Cortex of kidney (tissue), 1 donor: Measurements from ENCODE around the gene TNK1.
"Not testable (repeated sequence)": the region's sequence is repeated elsewhere in the genome, so short reads cannot be mapped to it uniquely, and the experiment has no call there.

Source experiments
- DNase-seq: peaks from one replicate; lab custom pipeline; 2025; lab: John Stamatoyannopoulos, UW

TNK1 gene

DNA sequence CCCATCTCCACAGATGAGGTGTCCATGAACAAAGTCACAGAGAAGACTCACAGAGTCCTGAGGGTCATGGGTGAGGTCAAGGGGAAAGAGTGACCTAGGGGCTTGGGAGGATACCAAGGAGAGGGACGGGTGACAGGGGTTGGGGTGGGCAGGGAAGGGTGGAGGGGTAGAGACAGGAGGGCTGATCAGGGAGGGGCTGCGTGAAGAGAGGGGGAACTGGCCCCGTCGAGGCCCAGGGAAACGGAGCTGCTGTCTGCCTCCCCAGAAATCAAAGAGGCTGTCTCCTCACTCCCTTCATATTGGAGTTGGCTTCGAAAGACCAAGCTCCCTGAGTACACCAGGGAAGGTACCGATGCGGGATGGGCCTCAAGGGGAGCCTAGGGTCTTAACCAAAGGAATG lies 25.3 kb upstream of the TNK1 start:
- no peak for DNase-seq

DNA sequence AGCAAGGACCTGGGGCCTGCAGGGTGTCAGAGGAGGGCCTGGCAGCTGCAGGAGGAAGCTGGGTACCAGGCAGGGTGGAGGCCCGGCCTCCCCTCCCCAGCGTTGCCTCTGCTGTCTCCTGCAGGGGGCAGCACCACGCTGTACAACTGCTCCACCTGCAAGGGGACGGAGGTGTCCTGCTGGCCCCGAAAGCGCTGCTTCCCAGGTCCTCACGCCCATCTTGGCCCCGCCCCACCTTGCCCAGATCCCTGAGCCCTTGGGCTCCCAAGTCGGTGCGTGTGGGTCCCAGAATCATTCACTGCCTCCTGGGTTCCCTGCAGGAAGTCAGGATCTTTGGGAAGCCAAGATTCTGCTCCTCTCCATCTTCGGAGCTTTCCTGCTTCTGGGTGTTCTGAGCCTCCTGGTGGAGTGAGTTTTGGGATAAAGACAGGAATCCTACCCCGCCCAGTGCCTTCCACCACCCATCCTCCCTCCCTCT lies 24.8 kb upstream of the TNK1 start:
- DNase-seq: no peak

DNA sequence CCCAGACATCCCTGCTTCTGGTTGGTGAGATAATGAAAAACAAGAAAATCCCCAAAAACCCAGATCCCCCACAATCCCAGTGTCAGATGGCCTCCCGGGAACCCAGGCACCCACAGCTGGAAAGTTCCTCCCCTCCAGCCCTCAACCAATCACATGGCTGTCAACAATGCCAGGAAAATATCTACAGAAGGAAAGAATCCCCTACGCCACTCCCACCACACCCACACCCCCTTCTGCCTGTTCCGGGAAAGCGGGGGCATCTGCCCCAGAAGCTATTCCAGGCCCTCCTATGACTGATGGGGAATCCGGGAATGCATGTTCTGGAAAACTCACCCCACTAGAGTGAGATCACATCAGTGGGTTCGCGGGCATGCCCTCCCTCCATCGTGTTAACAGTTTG lies 24.1 kb upstream of the TNK1 start:
- DNase-seq: no peak

DNA sequence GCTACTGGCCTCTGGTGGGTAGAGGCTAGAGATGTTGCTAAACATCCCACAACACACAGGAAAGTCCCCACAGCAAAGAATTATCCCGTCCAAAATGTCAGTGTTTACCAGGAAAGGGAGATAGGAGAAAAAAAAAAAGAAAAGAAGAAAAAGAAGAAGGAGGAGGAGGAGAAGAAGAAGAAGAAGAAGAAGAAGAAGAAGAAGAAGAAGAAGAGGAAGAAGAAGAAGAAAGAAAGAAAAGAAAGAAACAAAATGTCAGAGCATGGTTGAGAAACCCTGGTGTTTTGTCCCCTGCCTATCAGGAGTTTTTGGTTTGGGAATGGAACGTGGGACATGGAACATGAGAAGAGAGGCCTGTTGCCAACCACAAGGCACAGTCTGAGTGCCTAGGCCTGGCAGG lies 23.5 kb upstream of the TNK1 start:
- DNase-seq: no peak

DNA sequence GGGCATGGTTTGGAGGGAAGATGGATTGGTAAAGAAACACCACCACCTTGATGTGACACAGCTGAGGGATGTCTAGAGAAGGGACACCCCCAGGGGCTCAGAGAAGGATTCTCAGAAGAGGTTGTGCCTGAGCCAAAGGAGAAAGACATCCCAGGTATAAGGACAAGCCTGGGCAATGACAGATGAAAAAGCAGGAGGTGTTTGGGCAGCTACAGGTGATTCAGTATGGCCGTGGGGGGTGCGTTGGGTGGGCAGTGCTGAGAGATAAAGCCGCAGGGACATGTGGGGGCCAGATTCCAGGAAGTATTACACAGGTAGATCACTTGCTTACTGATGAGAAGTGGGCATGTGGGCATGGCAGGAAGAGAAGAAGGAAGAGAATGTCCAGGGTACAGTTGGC lies 19.0 kb upstream of the TNK1 start:
- DNase-seq: no peak

DNA sequence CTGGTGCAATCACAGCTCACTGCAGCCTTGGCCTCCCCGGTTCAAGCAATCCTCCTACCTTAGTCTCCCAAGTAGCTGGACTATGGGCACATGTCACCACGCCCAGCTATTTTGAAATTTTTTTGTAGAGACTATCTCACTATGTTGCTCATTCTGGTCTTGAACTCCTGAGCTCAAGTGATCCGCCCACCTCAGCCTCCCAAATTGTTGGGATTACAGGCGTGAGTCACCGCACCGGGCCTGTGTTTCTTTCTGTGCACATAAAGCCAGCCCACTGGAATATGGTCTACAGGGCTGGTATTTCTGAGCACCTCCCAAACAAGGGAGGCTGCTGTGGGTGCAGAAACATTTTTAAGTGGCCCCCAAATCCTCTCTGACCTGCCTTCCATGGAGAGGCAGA lies 17.6 kb upstream of the TNK1 start:
- no peak for DNase-seq

DNA sequence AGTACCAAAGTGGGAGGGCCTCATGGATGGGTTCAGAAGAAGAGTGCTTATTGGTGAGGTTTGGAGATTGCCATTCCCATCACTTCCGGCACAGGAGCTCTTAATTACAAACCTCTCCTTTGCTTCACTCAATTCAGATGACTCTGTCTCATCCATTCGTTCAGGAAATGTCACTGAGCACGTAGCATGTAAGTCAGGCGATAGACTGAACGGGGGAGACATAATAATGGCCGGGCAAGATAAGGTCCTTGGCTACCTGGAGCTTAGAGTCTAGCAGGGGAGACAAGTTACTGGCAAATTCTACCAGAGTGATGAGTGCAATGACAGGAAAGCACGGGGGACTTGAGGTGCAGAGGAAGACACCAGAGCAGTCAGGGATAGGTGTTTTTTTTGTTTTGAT lies 14.9 kb upstream of the TNK1 start:
- not testable (repeated sequence) for DNase-seq

DNA sequence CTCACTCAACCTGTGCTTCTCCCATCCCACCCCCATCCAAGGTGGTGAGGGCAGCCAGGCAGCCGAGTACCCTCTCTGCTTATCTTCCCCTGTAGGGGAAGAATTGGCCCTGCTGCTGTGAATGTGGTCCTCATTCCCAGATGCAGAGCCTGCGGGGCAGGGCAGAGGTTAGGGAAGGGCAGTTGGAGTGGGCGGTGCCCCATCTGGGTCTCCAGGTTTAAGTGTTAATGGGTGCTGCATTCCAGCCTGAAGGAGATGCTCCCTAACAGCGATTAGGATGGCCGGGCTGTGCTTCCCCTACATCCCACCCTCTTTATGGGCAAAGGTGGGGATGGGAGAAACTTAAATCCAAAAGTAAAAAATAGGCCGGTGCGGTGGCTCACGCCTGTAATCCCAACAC lies 13.8 kb upstream of the TNK1 start:
- DNase-seq: no peak

DNA sequence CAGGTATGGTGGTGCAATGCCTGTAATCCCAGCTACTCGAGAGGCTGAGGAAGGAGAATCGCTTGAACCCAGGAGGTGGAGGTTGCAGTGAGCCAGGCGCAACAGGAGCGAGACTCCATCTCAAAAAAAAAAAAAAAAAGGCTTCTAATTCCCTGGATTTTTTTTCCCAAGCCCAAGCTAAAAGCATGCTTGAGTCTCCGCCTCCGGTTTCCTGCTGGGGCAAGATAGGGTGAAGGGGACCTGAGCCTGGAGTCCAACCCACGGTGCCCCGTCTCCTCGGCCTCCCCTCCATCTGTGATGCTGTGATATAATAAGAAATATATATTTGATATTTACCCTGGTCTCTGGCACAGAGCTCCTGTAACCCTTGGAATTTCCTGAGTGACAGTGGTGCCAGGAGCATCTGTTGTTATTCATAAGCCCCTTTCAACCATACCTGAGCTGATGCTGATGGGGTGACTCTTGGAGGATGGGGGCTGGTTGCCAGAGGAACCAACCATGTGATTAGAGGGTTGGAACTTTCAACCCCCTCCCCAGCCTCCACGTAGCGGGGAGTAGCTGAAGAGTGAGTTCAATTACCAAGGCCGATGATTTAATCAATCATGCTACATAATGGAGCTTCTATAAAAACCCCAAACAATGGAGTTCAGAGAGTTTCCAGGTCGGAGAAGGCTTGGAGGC lies 12.8 kb upstream of the TNK1 start:
- no peak for DNase-seq

DNA sequence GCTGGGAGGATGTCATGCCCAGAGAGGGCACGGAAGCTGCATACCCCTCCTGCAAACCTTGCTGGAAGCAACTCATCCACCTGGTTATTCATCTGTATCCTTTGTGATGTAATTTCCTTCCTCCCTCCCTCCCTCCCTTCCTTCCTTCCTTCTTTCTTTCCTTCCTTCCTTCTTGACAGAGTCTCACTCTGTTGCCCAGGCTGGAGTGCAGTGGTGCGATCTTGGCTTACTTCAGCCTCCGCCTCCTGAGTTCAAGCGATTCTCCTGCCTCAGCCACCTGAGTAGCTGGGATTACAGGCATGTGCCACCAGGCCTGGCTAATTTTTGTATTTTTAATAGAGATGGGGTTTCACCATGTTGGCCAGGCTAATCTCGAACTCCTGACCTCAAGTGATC lies 12.3 kb upstream of the TNK1 start:
- DNase-seq: not testable (repeated sequence)

DNA sequence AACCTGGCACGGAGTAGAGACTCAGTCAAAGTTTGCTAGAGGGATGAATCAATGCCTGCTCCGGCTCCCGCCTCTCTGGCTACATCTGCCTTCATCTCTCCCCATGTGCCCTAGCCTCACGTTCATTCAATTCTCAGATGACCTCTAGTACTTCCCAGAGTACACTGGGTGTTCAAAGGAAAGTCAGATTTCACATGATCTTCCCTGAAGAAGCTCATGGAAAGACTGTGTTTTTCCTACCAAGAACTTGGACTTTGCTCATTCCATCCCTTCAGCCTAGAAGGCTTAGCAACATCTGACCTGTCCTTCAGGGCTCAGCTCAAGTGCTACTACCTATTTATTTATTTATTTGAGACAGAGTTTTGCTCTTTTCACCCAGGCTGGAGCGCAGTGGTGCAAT lies 11.1 kb upstream of the TNK1 start:
- no peak for DNase-seq

DNA sequence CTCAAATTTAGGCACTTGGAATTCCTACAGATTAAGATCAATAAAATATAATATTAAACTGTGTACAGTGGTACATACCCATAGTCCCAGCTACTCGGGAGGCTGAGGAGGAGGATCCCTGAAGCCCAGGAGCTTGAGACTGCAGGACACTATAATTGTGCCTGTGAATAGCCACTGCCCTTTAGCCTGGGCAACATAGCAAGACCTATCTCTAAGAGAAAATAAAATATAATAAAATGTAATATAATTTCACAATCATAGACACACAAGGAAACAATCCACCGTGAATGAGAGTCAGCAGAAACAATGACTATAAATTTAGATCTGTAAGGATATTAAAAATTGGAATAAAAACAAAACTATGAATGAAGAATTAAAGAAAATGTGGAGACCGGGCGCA lies 10.0 kb upstream of the TNK1 start:
- no peak for DNase-seq

DNA sequence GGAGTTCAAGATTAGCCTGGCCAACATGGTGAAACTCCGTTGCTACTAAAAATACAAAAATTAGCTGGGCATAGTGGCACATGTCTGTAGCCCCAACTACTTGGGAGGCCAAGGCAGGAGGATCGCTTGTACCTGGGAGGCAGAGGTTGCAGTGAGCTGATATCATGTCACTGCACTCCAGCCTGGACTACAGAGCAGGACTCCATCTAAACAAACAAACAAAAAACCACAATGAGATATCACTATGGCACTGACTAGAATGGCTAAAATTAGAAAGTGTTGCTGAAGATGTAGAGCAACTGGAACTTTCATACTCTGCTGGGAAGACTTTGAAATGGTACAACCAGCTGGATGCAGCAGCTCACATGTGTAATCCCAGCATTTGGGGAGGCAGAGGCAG lies 6.5 kb upstream of the TNK1 start:
- no peak for DNase-seq

DNA sequence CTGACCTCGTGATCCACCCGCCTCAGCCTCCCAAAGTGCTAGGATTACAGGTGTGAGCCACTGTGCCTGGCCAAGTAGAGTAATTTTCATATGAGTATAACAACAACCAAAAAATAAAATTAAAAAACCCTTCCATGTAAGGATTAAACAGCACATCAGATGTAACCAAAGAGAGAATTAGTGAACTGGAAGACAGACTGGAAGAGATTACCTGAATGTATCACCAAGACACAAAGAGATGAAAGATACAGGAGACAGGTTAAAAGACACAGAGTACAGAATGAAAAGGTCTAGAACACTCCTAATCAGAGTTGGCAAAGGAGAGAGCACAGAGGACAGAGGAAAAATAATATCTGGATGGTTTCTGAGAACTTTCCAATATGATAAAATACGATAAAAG lies 1.8 kb upstream of the TNK1 start:
- no peak for DNase-seq

DNA sequence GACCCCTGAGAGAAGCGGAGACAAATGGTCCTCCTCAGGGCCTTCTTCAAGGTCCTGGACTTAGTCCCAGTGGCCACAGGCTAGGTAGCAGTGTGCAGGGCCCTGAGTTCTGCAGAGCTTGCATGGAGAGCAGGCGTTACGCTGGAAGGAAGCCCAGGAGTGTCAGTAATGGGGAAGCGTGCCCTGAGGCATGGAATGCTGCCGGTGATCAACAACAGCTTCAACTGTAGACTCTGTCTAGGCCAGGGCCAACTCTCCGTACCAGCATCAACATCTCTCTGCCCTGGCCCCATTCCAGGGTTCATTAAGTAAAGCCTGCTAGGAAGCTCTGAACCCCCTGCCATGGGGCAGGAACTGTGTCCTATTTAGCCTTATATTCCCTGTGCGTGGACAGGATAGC lies 568 bp upstream of the TNK1 start:
- no peak for DNase-seq

DNA sequence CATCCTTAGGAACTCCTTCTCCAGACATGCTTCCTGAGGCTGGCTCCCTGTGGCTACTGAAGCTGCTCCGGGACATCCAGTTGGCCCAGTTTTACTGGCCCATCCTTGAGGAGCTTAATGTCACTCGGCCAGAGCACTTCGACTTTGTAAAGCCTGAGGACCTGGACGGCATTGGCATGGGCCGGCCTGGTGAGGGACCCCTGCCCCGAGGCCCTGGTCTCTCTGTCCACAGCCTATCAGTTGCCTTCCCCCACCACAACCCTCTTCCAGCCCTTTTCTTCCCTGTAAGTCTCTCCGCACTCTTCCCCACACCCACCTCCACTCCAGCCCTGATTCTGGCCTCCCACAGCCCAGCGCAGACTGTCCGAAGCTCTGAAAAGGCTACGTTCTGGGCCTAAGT lies 2.0 kb downstream of the TNK1 start:
- DNase-seq: no peak

DNA sequence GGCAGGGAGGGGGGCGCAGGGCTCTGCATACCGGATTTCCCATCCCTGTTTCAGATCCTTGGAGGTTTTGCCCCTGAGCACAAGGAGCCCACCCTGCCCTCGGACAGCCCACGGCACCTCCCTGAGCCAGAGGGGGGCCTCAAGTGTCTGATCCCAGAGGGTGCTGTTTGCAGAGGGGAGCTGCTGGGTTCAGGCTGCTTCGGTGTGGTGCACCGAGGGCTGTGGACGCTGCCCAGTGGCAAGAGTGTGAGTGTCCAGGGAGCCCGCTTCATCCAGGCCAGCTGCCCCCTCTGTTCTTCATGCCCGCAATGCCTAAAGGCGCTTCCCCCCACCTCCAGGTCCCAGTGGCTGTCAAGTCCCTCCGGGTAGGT lies 2.5 kb downstream of the TNK1 start:
- no peak for DNase-seq

DNA sequence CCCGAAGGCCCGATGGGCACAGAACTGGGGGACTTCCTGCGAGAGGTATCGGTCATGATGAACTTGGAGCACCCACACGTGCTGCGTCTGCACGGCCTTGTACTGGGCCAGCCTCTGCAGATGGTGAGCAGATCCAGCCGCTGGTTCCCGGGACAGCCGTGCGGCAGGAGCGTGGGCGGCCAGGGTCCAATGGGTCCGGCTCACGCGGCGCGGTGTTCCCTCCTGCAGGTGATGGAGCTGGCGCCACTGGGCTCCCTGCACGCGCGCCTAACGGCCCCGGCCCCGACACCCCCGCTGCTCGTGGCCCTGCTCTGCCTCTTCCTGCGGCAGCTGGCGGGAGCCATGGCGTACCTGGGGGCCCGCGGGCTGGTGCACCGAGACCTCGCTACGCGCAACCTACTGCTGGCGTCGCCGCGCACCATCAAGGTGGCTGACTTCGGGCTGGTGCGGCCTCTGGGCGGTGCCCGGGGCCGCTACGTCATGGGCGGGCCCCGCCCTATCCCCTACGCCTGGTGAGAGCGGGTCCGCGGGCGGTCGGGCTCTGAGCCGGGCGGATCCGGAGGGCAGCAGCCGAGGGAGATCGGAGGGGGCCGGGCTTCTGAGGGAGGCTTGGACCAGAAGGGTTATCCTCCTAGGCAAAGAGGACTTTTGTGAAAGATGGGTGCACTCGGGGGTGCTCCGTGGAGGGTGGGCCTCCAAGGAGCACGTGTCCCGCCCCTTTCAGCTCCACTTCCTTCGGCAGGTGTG lies 3.0 kb downstream of the TNK1 start:
- DNase-seq: no peak

DNA sequence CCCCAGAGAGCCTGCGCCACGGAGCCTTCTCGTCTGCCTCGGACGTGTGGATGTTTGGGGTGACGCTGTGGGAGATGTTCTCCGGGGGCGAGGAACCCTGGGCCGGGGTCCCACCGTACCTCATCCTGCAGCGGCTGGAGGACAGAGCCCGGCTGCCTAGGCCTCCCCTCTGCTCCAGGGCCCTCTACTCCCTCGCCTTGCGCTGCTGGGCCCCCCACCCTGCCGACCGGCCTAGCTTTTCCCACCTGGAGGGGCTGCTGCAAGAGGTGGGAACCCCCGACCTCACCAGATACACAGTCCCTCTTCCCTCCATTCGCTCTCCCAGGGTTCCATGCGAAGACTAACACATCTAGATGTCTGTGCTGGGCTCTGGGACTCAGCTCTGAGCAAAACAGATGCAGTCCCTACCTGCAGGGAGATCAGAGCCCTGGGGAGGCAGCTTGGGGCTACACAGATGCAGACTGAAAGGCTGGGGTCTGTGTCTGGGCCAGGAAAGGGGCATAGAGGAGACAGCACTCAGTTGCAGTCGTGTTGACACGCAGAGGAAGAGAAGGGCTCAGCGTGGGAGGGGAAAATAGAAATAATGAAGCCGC lies 3.7 kb downstream of the TNK1 start:
- no peak for DNase-seq

DNA sequence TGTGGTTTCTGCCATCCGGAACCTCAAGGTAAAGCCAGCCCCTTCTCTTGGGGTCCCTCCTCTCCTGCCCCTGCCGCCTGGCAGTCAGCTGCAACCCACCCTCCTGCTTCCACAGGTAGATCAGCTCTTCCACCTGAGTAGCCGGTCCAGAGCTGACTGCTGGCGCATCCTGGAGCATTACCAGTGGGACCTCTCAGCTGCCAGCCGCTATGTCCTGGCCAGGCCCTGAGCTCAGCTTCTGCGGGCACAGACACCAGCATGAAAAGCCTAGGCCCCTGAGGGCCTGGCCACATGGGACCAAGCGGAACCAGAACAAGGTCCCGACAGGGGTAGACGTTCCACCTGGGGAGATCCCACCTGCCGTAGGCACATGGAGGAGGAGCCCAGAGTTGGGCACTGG lies 8.0 kb downstream of the TNK1 start:
- DNase-seq: no peak

DNA sequence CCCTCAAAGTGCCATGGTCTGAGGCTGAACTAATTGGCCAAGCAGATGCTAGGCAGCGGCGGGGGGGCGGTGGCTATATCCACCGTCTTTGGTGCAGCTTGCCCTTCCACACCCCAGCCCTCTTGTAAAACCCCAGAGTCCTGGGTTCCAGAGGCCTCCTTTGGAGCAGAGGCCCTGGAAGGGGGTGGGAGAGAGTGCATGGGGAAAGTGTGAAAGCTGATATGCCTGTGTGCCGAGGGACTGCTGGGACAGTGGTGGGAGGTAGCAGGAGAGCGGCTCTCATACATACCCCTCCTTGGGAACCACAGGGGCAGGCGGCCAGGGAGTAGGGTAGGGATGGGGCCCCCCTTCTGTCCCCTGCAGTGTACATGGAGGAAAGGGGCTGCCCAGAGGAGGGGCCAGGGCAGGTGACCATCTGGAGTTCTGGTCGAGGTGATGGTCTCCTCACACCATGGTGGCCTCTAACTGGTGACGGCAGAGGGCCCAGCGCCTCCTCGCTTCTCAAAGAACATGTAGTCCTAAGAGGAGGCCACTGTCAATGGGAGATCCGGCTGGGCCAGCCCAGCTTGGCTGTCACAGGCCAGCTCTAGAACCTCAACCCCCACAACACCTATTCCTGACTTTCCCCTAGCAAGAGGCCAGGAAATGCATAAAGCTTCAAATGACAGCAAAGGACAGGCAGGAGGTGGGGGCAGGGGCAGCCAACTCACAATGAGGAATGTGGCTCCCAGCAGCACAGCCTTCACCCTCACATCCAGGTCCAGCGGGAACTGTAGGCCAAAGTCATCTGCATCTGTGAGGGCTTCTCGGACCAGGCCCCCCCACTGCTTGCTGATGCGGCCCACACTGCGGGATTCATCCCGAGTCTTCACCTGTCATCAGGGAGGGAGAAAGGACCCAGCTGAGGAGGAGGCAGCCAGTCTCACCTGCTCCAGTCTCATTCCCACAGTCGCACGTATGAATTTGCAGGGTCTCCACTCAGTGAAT lies 9.3 kb downstream of the TNK1 start:
- no peak for DNase-seq

DNA sequence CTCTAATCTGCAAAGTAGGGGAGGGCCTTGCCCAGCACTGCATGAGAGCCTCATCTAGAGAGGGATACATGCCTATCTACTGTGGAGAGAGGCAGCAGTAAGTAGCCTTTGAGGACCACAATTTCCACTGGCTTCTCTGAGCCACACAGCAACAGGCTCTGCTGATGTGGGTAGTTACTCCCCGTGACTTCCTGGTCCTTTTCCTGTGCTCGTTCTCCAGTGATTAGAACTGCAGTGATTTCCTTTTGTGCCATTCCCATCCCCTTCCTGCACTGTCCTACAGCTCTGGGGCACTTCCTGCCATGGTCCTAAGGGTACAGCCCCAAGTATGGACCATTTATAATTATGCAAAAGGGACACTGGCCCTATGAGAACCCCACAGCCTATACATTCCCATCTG lies 10.4 kb downstream of the TNK1 start:
- DNase-seq: no peak
